NCI-H1694 treated with DMSO at 0.1 percent for 48 hours (cell line): ENCODE results near the gene GLB1L2.
"Not testable (repeated sequence)": the region's sequence is repeated elsewhere in the genome, so short reads cannot be mapped to it uniquely, and the experiment has no call there.

Source experiments
- DNase-seq: peaks from one replicate; lab custom pipeline; 2025; lab: John Stamatoyannopoulos, UW

GLB1L2 gene, protein sequence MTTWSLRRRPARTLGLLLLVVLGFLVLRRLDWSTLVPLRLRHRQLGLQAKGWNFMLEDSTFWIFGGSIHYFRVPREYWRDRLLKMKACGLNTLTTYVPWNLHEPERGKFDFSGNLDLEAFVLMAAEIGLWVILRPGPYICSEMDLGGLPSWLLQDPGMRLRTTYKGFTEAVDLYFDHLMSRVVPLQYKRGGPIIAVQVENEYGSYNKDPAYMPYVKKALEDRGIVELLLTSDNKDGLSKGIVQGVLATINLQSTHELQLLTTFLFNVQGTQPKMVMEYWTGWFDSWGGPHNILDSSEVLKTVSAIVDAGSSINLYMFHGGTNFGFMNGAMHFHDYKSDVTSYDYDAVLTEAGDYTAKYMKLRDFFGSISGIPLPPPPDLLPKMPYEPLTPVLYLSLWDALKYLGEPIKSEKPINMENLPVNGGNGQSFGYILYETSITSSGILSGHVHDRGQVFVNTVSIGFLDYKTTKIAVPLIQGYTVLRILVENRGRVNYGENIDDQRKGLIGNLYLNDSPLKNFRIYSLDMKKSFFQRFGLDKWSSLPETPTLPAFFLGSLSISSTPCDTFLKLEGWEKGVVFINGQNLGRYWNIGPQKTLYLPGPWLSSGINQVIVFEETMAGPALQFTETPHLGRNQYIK

DNA sequence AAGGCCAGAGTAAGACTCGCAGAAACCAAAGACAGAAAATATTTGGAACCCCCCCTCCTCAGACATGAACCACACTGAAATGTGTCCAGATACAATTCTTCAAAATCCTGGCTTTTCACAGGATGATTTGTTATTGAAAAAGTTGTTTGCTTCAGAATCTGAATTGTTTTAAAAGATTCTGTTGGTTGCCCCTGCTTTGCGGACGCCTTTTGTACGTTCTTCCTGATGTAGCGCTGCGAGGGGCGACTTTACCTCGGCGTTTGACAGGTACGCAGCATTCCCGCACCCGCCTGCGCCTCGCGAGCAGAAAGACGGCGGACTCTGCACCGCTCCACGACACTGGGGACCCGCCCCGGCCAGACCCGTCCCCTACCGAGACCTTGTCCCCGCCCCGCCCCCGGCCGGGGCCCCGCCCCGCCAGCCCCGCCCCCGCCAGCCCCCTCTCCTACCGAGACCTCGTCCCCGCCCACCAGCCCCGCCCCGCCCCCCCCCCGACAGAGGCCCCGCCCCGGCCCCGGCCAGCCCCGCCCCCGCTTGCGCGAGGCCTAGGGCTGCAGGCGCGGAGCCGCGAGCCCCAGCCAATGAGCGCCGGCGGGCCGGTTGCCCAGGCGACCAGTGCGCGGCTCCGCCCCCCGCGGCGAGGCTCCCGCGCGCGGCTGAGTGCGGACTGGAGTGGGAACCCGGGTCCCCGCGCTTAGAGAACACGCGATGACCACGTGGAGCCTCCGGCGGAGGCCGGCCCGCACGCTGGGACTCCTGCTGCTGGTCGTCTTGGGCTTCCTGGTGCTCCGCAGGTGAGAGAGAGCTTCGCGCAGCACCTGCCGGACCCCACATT, at the start of gene GLB1L2:
TSS of gene GLB1L2 (plus strand) at position 635 of the 835 bp plus-strand sequence. CDS start at position 709, 74 bp downstream.
- peak; percentile 16 for DNase-seq

DNA sequence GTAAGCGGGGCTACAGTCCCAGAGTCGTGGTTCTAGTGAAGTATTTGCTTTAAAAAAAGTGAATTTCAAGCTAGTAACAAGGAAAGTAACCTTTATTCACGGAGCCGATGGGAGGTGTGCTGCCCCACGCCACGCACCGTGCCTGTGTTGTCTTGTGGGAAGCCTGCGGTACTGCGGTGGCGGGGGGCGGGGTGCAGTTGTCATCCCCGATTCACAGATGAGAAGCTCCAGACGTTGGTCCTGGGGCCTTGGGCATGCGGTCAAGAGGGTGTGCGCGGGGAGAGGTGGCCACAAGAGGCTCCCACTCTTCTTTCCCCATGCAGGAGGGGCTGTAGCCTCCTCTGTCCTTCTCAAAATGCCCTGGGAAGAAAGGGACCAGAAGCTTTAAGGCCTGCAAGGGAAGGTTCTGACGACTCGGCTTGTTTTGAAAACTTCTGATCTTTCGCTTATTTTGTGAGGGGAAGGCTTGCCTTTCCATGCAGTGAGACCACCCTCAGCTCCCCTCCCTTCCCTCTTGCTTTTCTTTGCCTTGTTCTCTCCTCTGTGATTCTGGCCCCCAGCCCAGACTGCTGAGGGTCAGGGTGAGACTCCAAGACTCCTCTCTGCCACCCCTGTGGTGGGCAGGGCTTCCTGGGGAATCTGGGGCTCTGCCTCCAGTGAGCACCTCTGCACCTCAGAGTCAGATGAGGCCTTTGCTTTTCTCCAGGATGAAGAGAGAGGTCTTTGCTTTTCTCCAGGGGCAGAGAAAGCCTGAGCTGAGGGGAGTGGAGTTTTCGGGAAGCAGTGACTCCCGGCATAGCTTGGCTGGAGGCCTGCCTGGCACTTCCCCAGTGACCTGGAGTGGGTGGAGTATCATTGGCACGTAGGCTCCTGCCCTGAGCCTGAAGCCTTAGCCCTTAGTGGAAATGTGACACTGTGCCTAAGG, 49.4 kb upstream of the GLB1L2 start:
- no peak for DNase-seq

DNA sequence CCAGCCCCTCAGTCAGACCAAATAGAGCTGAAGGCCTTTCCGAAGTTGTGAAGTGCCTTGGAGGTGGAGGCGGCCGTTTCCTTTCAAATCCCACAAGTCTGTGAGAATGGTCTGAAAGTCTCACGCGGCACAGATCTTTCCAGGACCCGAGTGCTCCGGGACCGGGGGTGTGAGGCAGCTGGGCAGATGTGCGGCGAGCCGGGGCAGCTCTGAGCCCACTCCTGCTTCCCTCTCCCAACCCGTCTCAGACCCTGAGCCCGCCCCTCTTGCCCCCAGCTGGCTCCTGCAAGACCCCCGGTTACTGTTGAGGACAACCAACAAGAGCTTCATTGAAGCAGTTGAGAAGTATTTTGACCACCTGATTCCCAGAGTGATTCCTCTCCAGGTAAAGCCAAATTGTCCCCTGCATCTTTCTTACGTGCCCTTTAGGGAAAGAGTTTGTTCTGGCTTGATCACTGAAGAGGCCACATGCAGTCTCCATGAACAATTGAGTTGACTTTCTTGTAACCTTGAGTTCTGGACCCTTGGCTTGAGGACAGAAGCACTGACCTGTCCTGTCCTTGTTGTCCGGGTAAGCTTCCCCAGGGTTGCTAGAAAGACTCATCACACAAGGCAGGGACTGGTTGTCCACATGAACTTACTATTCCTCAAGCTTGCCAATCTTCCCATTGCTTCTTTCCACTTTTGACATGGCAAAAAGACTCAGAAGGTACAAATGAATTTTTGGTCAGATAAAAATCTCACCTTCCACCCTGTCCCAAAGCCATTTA, 48.1 kb upstream of the GLB1L2 start:
- no peak for DNase-seq

DNA sequence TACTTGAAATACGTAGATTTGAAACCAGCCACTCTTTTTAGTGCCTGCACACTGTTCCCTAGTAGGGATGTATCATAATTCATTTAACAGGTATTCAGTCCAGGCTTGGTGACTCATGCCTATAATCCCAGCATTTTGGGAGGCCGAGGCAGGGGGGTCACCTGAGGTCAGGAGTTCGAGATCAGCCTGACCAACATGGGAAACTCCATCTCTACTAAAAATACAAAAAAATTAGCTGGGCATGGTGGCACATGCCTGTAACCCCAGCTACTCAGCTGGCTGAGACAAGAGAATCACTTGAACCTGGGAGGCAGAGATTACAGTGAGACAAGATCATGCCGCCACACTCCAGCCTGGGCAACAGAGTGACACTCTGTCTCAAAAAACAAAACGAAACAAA, 47.4 kb upstream of the GLB1L2 start:
- DNase-seq = not testable (repeated sequence)

DNA sequence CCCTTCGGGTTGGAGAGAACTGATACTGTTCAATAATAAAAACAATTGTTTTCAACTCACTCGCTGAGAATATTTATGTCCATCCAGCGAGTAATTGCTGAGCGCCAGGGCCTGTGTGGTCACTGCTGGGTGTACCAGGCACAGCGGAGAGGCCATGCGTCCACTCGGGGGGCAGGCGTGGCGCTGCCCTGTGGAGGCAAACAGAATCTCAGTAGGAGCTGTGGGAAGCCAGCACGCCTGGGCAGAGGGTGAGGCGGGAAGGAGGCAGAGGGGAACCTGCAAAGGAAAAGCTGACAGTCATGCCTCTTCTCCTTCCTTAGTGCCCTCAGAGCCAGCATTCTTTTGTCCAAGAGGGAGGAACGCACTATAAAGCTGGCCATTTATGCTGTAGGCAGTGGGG, 44.2 kb upstream of the GLB1L2 start:
- no peak for DNase-seq

DNA sequence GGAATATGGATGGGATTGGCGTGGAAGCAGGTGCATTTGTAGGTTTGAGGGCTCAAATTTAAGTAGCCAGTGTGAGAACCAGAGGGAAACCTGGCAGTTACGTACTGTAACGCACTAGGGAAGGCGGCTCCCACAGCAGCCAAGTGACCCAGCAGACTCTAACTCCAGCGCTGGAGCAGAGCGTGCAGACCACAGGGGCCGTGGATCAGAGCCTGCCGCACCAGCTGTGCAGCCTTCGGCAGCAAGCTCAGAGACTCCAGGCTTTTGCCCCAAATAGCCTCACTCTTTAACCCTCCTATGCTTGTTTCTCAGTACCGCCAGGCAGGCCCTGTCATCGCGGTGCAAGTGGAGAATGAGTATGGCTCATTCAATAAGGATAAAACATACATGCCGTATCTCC, 43.3 kb upstream of the GLB1L2 start:
- no peak for DNase-seq

DNA sequence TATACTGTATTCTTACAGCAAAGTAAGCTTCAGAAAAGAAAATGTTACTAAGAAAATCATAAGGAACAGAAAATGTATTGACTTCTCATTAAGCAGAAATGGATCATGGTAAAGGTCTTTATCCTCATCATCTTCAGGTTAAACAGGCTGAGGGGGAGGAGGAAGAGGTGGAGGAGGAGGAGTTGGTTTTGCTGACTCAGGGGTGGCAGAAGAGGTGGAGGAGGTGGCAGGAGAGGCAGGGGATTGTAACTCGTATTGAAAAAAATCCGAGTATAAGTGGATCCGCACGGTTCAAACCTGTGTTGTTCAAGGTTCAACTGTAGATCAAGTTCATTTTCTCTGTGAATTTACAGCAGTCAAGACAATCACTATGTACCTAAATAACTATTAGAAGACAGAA, 42.6 kb upstream of the GLB1L2 start:
- DNase-seq = no peak

DNA sequence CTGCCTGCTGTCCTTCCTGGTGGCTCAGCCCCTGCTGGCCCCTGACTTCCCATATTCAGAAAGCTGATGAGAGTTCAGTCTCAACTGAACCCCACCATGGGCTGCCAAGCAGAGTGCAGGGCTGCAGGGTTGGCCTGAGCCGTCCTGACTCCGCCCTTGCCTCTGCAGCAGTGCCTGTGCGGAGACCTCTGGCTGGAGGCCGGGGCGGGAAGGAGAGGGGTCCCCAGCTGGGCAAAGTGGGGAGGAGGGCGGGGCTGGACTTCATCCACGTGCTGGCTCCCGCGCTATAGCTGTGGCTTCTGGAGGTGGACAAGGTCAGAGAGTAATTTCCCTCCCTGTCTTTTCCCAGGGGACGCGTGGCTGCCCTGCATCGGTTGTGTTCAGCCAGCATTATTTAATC, 42.0 kb upstream of the GLB1L2 start:
- DNase-seq = no peak

DNA sequence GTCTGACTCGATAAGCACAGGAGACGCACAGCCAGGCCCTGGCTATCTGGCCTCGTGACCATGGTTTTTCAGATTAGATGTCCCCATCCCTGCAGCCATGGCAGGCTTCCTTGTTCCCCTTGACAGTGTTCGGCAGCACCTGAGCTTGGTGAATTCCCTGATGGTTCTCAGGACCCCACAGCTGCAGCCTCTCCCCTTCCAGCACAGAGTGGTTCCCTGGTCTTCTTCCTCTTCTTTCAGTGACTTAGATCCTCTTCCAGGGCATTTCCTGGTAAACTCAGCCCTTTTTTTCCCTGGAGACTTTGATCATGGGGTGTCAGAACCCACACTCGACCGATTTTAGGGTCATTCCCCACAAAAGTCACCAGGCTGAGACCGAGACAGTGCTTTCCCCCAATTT, 41.1 kb upstream of the GLB1L2 start:
- no peak for DNase-seq

DNA sequence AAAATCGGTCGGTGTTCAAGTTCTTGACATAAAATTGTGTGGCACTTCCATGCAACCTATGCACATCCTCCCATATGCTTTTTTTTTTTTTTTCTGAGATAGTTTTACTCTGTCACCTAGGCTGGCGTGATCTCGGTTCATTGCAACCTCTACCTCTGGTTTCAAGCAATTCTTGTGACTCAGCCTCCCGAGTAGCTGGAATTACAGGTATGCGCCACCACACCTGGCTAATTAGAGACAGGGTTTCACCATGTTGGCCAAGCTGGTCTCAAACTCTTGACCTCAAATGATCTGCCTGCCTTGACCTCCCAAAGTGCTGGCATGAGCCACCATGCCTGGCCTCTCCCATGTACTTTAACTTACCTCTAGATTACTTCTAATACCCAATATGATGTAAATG, 40.6 kb upstream of the GLB1L2 start:
- no peak for DNase-seq

DNA sequence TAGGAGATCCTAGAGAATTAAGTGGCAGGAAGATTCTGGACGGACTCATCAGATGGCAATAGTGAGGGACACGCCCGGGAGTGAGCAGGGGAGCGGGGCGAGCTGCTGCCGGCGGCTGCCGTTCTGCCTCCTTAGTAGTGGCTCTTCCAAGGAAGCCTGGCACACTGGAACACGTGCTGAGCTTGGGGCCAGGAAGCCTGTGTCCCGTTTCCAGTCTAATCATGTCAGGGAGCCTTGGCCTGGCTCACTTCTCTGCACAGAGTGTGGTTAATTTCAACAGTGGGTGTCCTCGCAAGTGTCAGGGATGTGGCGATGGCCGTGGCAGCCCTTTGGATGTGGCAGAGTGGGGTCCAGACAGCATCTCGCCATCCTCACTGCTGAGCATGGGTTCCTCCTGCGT, 39.1 kb upstream of the GLB1L2 start:
- DNase-seq = no peak

DNA sequence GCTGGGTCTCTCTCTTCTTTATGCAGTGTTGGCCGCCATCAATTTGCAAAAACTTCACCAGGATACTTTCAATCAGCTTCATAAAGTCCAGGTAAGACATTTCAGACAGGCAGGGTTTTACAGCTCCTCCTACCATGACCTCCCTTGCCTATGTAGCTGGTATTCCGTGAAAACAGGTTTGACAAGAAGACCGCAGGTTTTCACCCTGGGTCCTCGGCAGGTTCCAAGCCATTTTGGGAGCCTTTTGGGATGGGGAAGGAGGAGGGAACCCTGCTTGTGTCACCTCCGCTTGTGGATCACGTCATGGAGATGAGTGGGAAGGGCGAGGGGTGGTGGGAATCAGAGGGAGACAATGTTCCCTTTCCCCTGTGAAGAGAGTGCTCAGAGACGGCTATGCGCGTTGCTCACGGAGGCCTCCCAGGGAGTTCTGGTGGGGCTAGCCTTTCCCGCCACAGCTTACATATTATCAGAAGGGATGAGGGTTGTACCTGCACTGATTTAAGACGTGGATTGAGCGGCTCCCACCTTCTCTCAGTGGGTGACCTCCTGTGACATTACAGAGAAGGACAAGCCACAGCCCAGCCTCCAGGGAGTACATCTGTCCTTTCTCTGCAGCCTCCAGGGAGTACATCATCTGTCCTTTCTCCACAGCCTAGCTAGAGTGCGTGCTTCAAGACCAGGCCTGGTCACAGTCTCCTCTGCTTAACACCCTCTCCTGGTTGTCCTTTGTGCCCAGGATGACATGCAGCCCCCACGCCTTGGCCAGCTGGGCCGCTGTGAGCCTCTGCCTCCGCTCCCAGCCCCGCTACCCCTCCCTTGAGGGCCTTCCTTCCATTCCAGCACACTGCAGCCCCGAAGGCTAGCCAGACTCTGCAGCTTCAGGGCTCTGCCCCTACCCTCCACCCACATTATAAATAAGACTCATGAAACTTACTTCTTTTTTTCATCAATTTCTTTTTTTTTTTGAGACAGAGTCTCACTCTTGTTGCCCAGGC, 38.4 kb upstream of the GLB1L2 start:
- DNase-seq = no peak

DNA sequence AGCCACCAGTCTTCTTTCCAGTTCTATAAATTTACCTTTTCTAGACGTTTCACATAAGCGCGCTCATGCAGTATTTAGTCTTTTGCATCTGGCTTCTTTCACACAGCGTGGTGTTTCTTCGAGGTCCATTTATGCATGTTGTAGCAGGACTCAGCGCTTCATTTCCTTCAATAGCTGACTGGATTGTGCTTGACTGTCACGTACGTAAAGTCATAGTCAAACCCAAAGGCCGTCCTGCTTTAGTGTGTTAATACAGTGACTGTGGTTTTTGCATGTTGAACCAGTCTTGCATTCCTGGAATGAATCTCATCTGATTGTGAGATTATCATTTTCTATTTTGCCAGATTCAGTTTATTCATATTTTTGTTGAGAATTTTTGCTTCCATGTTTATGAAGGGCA, 37.1 kb upstream of the GLB1L2 start:
- no peak for DNase-seq

DNA sequence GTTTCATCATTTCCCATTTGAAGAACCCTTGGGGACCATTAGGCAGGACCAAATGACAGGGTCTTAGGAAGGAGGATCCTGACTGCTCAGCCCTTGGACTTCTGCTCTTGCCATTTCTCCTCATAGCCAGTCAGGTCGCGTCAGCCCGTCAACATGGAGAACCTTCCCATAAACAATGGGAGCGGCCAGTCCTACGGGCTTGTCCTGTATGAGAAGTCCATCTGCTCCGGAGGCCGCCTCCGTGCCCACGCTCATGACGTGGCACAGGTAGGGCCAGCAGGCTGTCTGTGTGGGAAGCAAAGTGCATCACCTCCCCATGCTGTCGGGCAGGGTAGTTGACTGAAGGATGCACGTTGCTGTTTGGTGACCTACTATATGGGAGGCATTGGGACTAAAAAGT, 19.6 kb upstream of the GLB1L2 start:
- no peak for DNase-seq

DNA sequence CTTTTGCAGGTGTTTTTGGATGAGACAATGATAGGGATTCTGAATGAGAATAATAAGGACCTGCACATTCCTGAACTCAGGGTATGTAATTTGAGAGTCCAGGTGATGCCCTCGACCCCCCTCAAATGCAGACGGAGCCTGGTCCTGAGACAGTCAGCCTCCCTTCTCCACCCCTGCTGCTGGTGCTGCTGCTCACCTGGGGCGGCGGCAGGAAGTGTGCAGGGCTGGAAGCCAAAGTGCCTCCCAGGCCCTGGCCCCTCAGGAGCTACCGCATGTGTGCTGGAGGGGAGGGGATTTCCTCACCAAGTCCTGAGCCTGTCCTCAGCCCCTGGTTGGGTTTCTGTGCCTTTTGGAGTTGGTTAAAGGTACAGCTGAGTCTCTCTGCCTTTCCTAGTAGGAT, 19.0 kb upstream of the GLB1L2 start:
- no peak for DNase-seq

DNA sequence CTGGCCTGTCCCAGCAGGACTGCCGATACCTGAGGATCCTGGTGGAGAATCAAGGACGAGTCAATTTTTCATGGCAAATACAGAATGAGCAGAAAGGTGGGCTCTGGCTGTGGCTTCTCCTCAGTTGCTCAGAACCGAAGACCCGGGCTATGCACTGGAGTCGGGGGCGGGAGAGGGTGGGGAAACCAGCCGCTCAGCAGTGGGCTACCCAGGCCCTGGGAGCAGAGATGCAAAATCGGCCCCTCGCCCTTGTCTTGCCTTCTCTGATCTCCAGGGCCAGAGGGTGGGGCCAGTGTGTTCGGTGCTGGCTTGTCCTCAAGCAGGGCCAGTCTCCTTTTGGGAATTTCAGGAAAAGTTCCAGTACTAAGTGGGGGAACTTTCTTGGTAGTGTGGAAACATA, 18.4 kb upstream of the GLB1L2 start:
- DNase-seq = no peak

DNA sequence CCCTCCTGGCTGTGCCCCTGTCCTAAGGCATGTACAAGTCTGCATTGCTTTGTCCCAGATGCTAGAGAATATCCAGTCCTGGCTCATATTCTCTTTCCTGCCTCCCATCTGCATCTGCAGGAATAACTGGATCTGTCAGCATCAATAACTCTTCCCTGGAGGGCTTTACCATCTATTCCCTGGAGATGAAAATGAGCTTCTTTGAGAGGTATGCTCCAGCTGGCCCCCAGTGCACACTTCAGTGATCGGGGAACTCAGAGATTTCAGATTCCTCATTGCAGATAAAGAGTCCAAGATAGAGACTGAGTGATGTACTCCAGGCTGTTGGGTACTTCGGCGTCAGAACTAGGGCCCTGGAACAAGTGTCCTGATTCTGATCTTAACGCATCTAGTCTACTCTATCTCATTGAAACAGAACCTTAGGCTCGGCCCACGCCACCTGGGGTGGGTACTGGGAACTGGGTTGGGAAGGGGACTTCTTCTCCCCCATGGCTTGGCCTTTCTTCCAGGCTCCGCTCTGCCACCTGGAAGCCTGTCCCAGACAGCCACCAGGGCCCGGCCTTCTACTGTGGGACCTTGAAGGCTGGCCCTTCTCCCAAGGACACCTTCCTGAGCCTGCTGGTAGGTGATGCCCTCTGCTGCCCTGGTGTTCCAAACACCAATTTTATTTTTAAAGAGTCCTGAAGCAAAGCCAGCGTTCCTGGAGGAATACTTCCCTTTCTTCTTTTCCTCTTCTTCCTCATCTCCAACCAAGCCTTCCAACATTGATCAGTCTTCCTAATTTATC, 17.8 kb upstream of the GLB1L2 start:
- no peak for DNase-seq

DNA sequence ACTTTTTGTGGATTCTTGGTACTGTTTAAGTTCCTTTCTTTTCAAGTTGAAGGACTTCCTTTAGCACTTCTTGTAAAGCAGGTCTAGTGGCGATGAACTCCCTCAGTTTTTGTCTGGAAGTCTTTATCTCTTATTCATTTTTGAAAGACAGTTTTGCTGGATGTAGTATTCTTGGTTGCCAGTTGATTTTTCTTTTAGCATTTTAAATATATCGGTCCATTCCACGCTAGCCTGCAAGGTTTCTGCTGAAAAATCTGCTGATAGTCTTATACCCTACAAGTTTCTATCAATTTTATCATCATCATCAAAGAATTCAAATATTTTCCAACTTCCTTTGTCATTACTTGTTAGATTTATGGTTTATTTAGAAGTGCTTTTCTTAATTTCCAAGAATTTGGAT, 14.7 kb upstream of the GLB1L2 start:
- no peak for DNase-seq

DNA sequence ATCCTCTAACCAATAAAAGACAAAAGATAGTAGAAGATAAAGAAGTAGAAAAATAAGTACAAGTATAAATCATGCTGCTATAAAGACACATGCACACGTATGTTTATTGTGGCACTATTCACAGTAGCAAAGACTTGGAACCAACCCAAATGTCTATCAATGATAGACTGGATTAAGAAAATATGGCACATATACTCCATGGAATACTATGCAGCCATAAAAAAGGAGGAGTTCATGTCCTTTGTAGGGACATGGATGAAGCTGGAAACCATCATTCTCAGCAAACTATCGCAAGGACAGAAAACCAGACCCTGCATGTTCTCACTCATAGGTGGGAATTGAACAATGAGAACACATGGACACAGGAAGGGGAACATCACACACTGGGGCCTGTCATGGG, 10.4 kb upstream of the GLB1L2 start:
- DNase-seq = not testable (repeated sequence)
